ENCODE results near the gene MN1. TPM values are rescaled to one million over a fixed set of nuclear protein-coding genes. Genes with fewer than 3 reads are reported as not detected.

MN1 gene
- total RNA-seq, 1 donor from 2014 or later: 24.8 TPM

DNA sequence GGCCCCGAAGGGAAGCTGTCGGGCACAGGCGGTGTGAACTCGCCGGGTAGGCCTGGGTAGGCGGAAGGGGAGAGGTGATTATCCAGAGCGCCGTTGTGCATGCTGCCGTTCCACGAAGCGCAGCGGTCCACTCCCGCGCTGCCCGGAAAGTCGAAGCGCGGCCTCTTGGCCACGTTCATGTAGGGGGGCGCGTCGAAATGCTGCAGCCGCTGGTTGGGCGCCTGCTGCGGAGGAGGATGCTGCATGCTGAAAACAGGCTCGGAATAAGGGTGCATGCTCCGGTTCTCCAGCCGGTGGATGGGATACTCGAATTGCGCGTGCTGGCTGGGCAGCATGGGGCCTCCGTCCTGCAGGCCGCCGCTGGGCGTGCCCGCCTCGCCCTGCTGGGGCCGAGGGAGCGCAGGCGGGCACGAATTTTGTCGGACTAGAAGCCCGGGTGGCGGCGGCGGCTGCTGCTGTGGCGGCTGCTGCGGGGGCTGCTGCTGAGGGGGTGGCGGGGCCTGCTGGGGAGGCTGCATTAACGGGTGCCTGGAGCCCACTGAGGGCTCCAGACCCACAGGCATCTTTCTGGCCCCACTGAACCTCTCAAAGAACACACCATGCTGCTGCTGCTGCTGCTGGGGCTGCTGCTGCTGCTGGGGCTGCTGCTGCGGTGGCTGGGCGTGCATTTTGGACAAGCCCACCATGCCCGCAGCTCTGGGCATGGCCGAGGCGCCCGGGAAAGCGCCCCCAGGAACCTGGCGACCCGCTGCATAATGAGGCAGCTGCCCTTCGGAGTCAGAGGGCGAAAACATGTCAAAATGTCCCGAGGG is 2.3 kb downstream of the MN1 start:
- no peak for DNase-seq

GRCh38 chr22:27798511-27799014 is 3.0 kb downstream of the MN1 start:
- no peak for DNase-seq

DNA sequence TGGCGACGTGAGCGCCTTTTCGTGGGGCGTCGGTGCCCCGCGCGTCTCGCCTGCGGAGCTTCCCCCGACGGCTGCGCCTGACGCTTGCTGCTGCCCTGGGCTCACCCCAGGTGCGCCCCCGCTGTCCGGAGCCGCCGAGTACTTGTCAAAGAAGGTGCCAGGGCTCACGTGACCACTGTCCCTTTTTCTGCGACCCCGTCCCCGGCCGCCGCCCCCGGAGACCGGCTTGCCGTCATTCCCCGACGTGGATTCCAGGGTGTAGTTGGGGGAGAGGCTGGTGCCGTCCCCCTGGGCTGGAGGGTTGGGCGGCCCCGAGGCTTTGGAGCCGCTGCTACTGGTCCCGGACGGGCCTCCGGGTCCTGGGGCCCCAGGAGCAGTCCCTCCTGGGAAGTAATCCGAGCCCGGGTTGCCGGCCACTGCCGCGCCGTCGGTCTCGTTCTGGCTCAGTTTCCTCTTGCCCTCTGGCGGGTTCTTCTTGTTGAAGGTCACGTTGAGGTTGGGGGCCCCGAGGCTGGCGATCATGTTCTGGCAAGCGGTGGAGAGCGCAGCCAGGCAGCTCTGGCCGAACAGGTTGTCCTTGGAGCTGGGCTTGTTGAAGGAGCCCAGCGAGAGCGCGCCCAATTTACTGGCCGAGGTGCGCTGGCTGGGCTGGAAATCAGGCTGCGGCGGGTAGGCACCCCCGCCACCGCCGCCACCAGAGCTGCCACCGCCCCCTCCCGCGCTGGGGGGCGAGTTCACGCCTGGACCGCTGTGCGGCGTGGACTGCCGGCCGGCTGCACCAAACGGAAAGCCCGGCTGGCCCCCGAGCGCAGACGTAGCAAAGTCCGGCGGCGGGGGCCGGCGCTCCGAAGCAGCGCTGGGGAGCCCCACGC is 3.8 kb downstream of the MN1 start:
- no peak for DNase-seq

- DNase-seq: no peak
These were observed 4.6 kb downstream of the MN1 start for GRCh38 chr22:27796829-27797519.

DNA sequence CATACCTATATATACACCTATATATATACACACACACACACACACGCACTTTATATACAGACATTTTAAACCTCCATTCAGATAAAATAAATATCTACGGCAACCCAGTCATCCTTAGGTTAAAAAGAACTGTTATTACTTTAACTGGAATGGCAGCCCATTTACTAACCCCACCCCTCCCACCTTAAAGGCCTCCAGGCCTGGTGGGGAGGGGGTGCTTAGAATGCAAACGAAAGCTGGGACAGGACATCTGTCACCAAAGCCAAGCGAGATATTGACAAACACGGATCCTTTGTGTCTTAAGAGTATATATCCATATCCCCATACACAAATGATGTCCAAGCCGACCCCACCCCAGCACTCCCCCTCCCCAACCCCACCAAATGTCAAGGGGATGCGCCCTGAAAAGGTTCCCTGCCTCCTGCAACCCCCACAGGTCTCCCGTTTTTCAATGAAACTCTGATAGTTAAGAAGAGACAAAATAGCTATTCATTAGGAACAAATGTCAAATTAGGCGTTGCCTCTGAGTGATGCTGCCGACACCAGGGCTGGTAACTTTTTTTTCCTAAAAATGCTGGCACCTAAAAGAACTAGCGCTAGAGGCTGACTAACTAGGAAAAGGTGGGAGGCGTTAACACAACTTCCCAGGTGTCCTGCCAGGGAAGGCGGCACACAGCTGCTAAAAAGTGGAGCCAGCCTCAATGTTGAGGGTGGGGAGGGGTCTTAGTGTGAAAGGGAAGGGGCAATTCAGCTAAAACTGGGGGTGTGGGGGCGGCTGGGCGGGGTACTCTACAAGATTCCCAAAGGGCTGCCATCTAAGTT is 5.6 kb downstream of the MN1 start:
- DNase-seq: no peak

DNA sequence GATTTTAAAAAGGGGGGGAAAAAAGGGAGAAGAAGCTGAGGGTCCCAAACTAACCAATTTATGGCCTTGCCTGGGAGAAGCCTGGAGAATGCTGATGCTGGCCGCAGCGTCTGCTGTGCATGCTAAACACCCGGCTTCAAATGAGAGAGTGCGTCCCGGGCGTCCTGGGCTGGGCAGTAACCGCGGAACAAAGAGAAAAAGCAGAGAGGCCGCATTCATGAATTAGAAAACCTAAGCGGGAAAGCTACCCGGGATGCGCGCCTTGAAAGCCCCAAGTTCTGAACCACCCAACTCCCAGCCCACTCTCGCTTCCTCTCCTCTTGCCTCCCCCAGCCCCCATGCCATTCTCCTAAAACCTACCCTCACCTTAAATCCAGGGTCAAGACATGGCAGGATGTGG is 6.5 kb downstream of the MN1 start:
- no peak for DNase-seq

DNA sequence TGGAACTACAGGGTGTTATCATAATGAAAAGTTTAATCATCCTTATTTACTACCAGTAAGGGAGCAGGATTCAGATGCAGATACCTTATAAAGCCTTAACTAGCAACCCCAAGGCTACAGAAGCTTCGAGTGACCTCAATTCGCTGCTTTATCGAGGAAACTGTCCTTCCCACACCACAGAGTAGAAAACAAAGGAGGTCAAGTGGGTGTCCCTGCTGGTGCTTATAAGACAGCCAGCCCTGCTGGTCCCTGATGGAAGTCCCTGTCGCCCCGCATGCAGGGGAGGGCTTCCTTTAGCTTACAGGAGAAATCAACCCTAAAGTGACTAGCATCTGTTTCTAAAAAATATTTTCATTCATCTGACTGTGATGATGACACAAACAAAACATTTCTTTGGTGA is 7.3 kb downstream of the MN1 start:
- DNase-seq: no peak

DNA sequence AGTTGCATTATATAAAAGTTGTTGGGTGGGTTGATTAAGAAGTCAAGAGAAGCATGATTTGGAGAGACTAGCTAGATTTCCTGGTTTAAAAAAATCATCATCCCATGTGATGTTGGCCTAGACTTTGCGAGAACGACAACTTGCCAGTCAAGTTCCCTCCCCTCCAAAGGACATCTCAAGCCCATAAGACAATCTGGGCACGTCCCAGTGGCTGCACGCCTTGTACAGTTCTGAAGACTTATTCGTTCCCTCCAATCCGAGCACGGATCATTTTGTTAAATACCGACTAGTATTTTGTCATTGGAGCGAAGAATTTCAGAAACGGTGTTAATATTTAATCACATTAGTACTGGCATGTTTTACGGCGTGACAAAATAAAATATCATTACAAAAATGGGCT is 8.0 kb downstream of the MN1 start:
- no peak for DNase-seq

DNA sequence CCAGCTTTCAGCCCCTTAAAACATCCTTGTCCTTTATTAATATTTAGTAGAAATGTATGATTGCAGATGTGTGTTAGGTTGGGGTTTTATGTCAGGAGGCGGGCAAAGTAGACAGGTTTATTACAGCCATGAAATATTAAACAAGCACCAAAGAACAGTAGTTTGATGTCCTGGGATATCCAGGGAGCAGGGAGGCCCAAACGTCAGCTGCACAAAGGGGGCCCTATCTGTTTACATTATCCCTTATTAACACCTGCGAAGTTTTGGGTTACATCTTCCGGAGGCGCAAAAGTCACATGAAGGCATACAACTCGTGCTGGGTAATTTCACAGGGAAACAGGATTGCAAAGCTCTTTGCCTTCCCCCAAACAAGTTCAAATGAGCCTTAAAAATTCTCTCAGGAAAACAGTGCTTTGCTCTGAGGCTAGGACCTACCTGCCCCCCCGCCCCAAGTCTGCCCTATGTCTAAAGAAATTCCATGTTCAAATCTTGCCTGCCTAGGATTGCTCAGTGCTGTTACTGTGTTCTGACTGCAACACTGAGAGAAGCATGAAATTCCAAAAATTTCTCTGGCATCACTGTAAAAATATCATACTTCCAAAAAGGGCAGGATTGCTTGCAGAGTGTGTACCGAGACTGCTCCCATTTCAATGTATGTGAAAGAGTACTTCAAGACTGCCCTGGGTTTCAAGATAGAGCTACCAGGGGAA is 8.9 kb downstream of the MN1 start:
- DNase-seq: no peak

DNA sequence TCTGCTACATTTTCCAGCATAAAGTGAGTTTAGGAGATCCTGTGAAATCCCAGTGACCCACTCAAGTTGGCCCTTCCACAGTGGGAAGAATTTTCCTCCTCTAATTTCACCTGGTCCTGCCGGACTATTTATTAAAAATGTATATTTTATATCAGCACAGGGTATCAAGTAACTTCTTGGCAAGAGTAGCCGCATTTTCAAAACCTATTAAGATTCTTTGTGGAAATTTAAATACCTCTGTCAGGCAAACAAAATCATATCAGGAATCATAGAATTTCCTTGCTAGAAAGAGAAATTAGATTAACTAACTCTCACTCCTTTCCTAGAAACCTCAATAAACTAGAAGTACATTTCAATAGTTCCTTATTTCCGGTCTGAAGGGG is 9.7 kb downstream of the MN1 start:
- no peak for DNase-seq

DNA sequence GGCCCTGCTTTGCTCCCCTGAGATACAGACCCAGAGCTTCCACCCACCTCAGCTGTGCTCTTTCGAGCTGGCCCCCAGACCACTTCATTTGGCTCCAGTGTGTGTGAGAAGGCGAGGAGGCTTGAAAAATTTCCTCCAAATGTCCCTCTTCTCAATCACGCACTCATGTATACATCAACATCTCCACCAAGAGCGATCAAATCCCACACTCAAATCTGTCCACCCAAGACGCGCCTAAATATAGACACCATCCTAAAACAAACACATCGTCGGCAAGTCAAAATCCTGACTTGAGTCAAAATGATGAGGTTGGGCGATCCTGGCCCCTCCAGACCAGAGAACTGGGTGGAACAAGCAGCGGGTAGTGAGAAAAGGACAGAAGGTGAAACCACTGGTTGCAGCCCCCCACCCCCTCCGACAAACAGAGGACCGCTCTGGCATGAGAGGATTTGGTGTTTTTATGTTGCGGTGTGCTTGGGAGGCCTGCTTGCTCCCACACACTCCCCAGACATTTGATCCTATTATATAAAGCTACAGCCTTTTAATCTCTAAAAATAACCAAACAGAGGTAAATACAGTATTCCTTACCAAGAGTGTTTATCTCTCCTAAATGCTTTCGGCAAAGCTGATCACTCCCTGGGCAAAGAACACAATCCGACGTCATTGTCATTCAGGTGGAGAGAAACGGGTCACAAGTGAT is 10.2 kb downstream of the MN1 start:
- no peak for DNase-seq

DNA sequence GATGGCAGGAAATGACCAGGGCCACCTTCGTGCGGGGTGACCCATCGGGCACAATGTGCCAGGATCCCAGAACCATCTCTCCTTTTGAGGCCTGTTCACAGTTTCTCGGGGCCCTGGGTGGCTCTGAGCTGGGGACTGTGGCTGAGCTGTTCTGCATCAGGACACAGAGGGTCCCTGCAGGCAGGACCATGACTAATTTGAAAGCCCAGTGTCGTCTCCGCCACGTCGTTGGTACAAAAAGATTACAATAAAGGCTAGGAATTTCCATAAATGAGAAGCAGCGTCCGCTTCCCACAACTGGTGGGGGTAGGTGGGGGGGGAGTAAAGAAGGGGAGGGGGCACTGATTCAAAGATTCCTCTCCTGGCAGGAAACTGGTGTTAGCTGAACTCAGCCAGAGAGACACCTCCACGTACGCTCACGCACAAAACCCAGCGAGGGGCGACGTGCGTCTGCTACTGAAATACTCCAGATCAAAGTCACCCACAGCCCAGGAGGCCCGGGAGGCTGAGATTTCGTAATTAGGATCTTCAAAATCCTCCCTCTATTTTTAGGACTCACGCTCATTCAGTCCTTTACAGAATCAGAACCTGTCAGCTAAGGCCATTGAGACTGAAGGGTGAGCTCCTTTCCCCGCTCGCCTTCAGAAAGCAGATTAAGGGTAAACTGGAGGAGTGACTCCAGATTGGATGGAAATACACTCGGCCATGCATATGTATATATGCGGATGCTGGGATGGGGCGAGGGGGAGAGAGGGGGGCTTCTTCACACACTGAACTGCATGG is 11.0 kb downstream of the MN1 start:
- DNase-seq: no peak

DNA sequence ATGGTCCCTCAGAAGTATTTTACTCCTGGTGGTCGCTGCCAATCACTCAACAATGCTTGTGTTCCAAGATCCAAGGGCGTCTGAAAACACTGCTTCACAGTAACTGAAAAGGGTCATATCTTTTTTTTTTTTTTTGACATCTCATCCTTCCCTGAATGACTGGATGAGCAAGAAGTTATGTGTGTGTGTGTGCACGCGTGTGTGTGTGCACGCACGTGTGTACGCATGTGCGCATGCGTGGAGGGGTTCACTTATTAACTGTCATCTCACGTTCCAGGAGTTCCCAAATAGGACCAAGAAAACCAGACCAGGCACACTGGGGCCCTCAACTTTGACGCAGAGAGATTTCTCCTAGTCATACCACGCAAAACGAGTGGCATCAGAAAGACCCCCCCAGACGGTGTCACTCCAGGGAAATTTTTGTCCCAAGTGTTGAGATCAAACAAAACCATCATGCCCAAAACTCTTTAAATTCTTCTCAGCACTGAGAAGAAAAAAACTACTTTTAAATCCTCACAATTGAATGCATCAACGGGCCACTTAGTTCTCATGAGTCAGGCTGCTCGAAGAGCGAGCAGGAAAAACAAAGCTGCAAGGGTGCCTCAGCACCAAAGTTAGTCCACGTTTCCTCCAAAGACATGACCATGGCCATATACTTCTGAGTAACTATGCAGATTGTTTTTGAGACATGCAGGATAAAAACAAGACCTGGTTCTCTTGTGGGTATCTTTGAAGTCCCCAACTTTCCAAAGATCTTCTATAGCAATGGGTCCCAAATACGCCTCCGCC is 12.9 kb downstream of the MN1 start:
- no peak for DNase-seq

DNA sequence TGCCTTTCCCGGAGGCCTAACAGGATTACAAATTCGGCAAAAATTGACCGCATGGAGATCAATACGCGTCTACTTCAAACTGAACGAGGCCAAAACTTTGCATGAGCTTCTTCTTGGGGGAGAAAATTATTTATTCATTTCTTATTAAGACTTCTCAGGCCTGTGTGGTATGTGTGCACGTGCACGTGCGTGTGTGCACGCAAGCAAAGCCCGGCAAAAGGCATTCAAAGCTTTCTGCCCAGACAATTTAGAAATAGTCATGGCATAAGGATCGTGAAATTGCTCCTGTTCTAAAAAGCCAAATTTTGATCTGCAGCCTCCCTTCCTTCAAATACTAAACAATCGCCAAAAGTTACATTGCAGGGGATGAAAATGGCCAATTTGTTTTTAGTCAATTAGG is 14.6 kb downstream of the MN1 start:
- no peak for DNase-seq

GRCh38 chr22:27786291-27786932 is 15.1 kb downstream of the MN1 start:
- DNase-seq: no peak

GRCh38 chr22:27785831-27786230 is 15.7 kb downstream of the MN1 start:
- no peak for DNase-seq

GRCh38 chr22:27784120-27784475 is 17.5 kb downstream of the MN1 start:
- no peak for DNase-seq

DNA sequence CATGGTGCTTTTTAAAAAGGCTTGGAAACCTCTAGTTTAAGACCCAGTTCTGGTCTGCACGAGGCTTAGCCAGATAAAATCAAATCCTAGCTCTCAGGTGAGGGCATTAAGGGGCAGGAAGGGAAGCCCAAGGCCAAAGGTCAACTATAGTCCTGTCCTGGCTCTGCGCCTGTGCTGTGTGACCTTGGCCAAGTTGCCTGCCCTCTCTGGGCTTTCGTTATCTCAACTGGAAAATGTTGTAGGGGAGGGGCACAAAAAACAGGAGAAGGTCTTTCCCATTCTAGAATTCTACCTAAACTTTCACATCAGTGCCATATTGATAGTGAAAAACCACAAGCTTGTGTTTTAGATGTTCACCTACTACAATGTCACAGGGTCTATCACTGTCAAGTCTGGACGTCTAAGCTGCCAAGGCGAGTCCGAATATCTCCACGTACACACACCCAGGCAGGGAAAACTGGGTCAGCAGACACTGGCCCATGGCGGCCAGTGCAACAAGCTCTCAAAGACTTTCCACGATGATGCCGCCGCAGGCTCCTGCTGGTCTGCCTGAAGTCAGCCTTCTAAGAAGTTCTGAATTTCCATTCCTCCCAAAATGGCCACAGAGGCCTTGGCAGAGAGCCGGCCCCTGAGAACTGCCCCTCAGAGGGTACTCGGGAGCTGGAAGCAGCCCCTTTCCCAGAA is 18.0 kb downstream of the MN1 start:
- no peak for DNase-seq
